Right lobe of liver (tissue), 4 donors: ENCODE data around the gene GYS2.
A peak's percentile ranks its signal among the peaks of the same experiment; 100 is the strongest.

ENCODE experiments used
- POLR2A ChIP-seq: fragments of 450-650 bp; IDR thresholded peaks from one replicate; pipeline ENCODE4 v1.6.1; 2017; ENCODE audit warnings: antibody characterized with exemption, mild to moderate bottlenecking
- TF ChIP-seq, protein P1 (sequence below), 4 donors: fragments of 200-600 bp in 3 of 4; fragments of 450-650 bp in 1 of 4; IDR thresholded peaks; one replicate each; pipeline versions ENCODE4 v1.5.1 to v1.8.0; 2016 to 2022; ENCODE audit warnings: antibody characterized with exemption in 4 of 4, mild to moderate bottlenecking in 2 of 4
- donor health status: DM: no; HTN: no; CAD: no.
- donor health status: DM: no; HTN: no; CAD: no.
- donor health status: DM: no; HTN: yes; CAD: no.

DNA sequence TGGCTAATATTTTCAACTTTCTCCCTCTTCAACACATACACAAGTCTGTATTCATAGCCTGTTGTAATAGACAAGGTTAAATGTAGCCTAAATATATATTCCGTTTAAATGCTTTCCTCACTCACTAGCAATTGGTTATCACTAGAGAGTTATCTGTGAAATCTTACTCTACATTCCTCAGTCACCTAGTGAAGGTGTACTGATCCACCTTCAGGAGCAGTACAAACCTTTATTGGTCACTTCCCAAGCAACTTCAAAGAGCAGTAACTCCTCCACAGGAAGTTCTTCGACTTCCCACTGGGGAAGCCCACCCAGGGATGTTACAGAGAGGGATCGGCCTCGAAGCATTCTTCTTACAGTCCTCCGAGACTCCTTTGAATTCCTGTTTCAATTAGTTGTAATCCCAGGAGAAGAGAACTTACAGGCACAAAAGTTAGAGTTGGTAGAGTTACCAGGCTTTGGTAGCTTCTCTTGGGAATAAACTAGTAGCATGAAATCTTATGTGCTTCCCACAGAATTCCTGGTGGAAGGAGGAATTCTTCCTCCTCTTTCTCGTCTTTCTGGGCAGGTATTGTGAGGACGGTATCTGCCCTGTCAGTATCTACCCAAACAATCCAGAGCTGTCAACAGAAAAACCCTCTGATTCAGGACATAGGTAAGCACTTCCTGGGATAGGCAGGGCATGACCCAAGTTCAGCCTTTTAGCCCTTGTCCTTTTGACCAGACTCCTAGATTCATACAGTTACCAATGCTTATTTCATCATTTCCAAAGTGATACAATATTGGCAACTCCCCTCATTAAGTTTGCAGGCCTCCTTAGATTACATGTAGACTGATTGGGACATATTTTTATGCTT, at the start of gene GYS2:
- peak; percentile 77 for TF ChIP-seq POLR2A
- TF ChIP-seq, protein P1, sequence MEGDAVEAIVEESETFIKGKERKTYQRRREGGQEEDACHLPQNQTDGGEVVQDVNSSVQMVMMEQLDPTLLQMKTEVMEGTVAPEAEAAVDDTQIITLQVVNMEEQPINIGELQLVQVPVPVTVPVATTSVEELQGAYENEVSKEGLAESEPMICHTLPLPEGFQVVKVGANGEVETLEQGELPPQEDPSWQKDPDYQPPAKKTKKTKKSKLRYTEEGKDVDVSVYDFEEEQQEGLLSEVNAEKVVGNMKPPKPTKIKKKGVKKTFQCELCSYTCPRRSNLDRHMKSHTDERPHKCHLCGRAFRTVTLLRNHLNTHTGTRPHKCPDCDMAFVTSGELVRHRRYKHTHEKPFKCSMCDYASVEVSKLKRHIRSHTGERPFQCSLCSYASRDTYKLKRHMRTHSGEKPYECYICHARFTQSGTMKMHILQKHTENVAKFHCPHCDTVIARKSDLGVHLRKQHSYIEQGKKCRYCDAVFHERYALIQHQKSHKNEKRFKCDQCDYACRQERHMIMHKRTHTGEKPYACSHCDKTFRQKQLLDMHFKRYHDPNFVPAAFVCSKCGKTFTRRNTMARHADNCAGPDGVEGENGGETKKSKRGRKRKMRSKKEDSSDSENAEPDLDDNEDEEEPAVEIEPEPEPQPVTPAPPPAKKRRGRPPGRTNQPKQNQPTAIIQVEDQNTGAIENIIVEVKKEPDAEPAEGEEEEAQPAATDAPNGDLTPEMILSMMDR (IDR thresholded peaks at IDR 0.05) = no peak
